Stimulated activated CD4-positive, alpha-beta T cell treated with anti-CD3 and anti-CD28 coated beads, Interleukin-1b, Interleukin-23, amount 100 ng/mL, for 4 hours (primary cell): Measurements from ENCODE around the gene FOXP4.
A peak's percentile ranks its signal among the peaks of the same experiment; 100 is the strongest.

Source experiments
- DNase-seq, 2 donors: peaks; one replicate each; pipeline ENCODE4 v3.0.0-alpha.2; 2020; ENCODE audit warnings: low read depth in 2 of 2

Gene FOXP4, protein sequence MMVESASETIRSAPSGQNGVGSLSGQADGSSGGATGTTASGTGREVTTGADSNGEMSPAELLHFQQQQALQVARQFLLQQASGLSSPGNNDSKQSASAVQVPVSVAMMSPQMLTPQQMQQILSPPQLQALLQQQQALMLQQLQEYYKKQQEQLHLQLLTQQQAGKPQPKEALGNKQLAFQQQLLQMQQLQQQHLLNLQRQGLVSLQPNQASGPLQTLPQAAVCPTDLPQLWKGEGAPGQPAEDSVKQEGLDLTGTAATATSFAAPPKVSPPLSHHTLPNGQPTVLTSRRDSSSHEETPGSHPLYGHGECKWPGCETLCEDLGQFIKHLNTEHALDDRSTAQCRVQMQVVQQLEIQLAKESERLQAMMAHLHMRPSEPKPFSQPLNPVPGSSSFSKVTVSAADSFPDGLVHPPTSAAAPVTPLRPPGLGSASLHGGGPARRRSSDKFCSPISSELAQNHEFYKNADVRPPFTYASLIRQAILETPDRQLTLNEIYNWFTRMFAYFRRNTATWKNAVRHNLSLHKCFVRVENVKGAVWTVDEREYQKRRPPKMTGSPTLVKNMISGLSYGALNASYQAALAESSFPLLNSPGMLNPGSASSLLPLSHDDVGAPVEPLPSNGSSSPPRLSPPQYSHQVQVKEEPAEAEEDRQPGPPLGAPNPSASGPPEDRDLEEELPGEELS

GRCh38 chr6:41545703-41546474 lies at the start of gene FOXP4:
TSS of gene FOXP4 (plus strand) at chr6:41546381. CDS start at chr6:41565761, 19,380 bp downstream.
- DNase-seq = peak; percentile 76 to 78

DNA sequence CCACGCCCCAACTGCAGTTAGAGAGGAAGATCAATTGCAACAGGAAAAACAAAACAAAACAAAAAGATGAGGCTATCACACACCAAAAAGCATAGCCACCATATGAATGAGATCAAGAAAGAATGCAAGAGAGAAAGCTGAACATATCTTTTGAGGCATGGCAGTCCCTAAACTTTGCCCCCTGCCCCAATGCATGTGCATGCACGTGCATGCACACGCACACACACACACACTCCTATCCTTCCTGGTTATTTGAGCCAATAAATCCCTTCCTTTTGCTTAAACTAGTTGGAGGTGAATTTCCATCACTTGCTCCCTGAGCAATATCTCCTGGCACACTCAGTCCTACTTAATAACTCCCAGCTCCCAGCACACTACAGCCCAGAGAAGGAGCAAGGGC lies 48.6 kb upstream of the FOXP4 start:
- no peak for DNase-seq

DNA sequence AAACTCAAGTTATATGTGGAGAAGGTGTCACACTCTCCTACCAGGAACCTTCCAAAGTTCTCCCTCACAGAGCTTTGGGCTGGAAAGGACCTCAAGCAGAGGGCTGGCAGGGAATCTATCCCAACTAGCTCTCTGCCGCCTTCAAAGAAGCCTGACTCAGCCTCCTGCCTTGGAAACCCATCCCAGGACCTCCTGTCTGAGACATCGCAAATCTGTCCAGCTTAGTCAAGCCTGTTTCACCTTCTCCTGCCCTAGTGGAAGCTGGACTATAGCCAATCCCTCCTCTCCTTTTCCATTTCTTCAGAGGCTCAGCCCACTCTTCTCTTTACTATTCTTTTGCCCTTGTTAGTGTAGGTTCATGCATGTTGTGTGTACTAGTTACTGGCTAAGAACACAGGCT lies 48.2 kb upstream of the FOXP4 start:
- no peak for DNase-seq

DNA sequence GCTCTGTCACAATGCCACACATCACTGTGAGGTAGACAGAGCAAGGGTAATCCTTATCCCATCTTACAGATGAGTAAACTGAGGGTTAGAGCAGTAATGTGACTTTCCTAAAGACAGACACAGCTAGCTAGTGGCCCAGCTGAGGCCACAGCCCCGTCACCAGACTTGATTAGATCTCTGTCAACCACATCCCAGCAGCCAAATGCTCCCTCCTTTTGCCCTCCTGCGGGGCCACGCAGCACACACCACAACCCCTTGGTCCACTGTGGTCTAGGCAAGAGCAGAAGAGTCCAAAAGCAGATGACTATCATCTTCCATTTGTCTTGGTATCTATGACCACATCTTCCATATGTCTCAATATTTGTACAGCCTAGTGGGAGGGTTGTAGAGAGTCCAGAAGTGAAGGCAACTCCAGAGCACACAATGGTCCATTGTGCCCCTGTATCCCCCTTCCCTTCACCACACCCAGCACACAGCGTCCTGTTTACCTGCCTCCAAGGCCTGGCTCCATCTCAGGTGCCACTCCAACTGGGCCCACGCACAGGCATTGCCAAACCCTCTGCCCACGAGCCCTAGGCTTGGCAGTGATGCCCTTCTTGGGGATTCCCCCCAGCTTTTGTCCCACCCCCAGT lies 47.1 kb upstream of the FOXP4 start:
- no peak for DNase-seq

DNA sequence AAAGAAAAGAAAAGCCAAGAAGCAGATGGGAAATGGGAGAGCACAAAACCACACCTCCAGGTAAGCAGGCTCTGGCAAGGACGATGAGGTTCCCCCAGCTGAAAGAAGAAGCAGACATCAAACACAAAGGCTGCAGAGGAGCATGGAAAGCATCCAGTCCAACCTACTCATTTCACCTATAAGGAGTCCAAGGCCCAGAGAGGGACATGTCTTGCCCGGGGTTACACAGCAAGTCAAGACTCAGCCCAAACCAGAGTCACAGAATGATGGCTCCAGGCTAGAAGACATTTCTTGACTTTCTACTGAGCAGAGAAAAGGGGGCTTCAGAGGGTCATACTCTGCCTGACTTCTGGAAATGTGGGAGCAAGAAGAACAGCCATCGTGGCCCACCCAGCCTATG lies 45.6 kb upstream of the FOXP4 start:
- no peak for DNase-seq

DNA sequence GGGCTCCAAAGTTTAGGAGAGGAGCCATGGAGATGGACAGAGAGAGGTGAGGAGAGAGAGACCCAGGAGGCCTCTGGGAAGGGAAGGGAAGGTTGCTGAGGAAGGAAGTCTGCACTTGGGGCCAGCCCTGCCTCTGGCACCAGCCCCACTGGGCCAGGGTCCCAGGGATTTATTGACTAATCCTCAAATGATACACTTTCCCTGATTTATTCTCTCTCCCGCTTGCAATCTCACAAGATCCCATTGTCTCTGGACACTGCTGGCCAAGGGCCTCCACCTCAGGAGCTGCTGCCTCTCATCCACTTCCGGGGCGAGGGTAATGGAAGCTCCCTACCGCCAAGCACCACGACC lies 43.6 kb upstream of the FOXP4 start:
- no peak for DNase-seq

DNA sequence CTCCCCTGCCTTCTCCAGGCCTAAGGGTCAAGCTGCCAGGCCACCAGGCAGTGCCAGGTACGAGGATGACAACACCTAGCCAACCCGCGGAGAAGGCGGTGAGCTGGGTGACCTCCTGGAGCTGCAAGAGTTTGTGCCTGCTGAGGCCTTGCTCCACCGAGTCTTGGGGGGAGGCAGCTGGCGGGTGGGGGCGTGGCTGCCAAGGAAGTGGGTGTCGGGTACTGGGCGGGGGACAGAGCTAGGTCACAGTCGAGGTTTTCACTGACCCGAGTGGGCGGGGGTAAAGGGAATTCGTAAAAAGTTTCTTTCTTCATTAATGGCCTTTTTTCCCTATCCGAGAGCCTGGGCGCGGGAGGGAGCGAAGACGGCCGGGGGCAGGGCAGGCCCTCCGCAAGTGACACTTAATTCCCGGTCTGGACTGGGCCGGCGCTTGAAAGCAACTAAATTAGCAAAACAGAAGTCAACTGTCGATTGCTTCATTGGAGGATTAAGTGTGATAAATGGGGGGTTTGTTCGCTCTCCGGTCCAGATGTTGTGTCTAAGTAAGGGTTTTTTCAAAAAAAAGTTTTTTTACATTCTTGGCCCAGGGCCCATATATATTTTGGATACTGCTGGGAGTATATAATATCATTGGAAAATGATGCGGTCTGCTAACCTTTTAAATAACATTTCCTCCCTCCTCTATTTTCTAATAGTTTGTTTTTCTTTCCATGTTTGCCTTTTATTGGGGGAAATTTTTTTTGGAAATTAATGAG lies 43.1 kb upstream of the FOXP4 start:
- DNase-seq = no peak

DNA sequence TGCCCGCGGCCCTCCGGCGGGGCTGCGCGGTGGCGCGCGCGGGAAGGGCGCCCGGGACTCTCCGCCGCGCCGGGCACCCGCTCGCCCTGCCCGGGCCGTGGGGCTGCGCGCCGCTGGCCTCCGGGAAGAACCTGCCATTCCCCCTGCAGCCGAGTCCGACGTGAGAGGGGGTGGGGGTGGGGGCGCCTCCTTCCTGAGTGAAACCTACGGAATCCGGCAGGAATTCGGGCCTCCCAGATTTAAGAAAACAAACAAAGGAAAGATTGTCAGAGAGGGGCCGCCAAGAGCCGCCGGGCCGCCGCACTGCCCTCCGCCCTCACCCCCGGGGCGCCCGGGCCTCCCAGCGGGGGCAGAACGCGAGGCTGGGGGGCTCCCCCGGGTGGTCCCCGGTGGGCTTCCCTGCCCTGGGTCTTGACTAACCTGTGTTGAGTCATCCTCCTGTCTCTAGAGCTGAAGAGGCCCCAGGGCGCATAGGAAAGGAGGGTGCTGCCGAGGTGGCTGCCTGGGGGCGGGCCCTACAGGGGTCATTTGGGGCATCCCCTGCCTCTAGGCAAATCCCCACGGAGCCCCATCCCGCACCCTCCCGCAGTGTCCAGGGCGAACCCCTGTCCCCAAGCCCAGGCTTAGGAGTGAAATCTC lies 42.2 kb upstream of the FOXP4 start:
- DNase-seq = peak in 1 of 2 donors; percentile 6

DNA sequence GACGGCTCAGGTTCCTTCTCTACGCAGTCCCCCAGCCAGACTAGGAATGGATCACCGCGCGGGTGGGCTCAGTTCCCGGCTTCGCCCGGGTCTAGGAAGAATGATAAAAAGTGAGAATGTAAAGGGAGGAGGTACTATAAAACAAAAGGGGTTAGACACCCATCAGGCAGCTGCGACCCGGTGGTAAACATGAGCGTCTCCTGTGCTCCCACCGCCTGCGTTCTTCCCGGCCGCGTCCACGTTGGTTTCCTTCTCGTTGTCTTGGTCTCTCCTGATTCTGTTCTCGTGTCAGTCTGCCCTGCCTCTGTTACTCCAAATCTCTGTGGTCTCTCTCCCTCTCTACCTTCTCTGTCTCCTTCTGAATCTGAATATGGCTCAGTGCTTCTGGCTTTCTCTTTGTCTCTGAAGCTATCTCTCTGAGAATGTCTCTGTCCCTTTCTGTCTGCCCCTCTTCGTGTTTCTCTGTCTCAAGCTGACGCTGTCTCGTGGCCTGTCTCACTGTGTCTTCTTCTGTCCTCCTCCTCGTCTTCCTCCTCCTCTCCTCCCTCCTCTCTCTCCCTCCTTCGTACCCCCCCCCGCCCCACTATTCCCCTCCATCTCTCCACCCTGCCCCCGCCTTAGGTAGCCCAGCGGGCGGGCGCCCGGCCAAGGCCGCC lies 41.6 kb upstream of the FOXP4 start:
- no peak for DNase-seq

DNA sequence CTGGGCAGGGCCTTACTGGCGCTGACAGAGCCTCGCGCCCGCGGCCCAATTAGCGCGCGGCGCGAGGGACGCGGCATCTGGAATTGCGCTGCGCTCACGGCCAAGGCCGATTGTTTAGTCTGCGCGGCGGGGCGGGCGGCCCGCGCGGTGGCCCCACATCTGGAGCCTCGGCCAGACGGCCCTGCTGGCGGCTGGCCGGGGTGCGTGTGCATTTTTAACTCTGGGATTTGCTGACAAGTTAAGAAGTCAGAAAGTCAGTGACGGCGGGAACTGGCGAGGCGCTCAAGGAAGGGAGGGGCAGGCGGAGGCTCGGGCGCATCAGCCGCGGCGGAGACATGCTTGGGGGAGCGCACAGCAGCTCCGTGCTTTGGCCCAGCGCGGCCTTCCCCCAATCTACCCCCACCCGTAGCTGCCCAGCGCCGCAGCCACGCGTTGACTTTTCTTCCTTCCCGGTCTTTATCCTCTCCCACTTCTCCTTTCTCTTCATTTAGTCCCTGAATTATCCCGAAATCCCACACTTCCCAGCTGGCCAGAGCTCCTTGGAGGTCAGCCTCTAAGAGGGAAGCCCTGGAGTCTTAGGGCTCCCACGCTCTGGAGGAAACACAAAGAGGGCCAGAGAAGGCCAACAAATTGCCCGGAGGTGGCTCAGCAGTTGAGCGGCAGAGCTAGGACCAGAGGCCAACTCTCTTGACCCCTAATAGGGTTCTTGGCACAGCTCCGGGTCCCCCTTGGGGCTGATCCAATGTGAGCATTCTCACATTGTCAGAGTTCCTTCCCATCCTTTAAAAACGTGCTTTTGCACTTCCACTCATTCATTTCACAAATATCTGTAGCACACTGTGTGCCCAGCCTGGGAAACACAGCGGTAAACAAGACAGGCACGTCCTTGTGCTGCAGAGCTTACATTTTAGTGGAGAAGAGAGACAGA lies 40.8 kb upstream of the FOXP4 start:
- DNase-seq = peak in 1 of 2 donors; percentile 12

- DNase-seq = no peak
Observed at GRCh38 chr6:41508479-41508878, 37.7 kb upstream of the FOXP4 start.

- no peak for DNase-seq
Observed at GRCh38 chr6:41509580-41509979, 36.6 kb upstream of the FOXP4 start.

DNA sequence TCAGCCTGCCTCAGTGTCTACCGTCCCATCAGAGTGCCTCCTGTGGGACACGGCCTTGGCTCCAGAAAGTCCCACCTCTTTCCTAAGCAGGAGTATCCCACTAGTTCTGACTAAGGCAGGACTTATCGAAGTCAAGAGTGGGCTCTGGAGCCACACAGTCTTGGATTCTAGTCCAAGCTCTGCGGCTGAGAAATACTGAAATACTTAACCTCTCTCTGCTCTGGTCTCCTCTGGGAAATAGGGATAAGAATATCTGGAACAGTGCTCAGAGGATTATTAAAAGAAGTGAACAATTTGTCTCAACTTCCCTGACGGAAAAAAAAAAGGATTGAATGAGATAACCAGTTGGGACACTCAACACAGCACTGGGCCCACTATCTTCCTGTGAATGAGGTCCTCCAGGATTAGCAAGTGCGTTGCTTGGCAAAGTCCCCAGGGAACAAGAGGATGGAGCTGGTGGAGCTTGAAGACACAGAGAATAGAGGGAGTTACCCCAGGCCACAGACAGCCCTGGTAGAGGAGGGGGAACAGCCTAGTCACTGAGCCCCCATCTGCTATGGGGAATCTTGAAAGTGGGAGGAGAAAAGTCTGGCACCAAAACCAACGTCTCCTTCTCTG lies 34.6 kb upstream of the FOXP4 start:
- no peak for DNase-seq

DNA sequence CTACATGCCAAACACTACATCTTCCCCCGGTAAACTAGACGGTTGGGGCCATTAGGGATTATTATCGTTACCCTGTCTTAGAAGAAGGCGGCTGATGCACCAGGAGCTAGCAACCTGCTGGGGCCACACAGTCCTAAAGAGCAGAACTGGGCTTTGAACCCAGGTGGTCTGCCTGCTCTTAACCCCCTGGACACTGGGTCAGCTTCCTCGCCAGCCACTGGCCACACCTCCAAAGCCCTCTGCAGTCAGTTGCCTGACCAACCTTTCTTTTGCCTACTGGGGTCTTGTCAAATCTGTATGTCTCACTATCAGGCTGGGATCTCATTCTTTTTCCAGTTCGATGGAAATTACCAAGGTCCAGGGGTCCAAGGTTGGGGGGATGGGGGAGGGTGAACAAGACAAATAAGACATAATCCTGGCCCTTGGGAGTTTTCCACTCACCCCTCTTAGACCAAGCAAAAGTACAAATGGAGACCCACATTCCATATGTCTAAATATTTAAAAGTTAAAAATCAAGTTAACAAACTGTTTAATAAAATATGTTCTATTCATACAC lies 34.0 kb upstream of the FOXP4 start:
- no peak for DNase-seq

- no peak for DNase-seq
Observed at GRCh38 chr6:41515995-41516394, 30.2 kb upstream of the FOXP4 start.

GRCh38 chr6:41518118-41518517 lies 28.1 kb upstream of the FOXP4 start:
- DNase-seq = no peak

DNA sequence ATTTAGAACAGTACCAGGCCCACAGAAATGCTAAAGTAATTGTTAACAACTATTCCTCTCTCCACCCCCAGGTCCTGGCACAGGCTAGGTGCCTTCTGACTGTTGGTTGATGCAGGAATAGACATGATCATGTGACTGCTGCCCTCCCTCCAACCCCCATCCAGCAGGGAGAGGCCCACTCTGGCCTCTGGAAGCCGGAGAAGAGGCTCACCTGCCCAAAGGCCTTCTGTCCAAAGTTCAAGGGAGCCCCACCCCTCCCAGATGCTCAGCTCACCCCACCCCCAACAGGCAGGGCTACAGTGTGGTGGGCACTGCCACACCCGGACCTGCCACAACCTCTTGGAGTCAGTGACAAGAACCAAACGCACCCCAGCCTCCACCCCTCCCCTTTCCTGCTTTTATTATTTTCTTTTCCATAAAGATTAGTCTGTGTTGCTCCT lies 26.9 kb upstream of the FOXP4 start:
- DNase-seq = no peak
